Ishikawa (cell line): ENCODE measurements around the gene PARD3B.

Experiments used
- CEBPB ChIP-seq: IDR thresholded peaks from 2 replicates; pipeline ENCODE4 v1.6.1; 2012
- CREB1 ChIP-seq: IDR thresholded peaks from 2 replicates; pipeline ENCODE4 v1.6.1; 2012; ENCODE audit warnings: low read depth
- EGR1 ChIP-seq: IDR thresholded peaks from 2 replicates; pipeline ENCODE4 v1.6.1; 2012
- REST ChIP-seq: IDR thresholded peaks from 2 replicates; pipeline ENCODE4 v1.6.1; 2012; ENCODE audit warnings: low read depth, mild to moderate bottlenecking
- TAF1 ChIP-seq: IDR thresholded peaks from 2 replicates; pipeline ENCODE4 v1.6.1; 2012; ENCODE audit warnings: low read depth, mild to moderate bottlenecking

GRCh38 chr2:205053827-205054410 lies 508.6 kb downstream of the PARD3B start:
- TF ChIP-seq CREB1 (no peak), REST (no peak), EGR1 (no peak), CEBPB (no peak), TAF1 (no peak)
